Parathyroid adenoma (tissue), 2 donors: ENCODE measurements around the gene VPS13D.

Experiments used
- H2AFZ ChIP-seq: fragments of 300-600 bp; sonication (generic); one replicate; pipeline ENCODE4 v1.7.0; 2017; ENCODE audit warnings: antibody characterized with exemption, mild to moderate bottlenecking
- H3K27ac ChIP-seq: fragments of 300-600 bp; sonication (generic); one replicate; pipeline ENCODE4 v1.7.0; 2017
- H3K27me3 ChIP-seq: fragments of 300-600 bp; sonication (generic); one replicate; pipeline ENCODE4 v1.7.0; 2017; ENCODE audit warnings: low read length; ENCODE audit not compliant: control insufficient read depth, insufficient read depth
- H3K36me3 ChIP-seq: fragments of 300-600 bp; sonication (generic); one replicate; pipeline ENCODE4 v1.7.0; 2017; ENCODE audit warnings: low read length; ENCODE audit not compliant: control insufficient read depth, insufficient read depth
- H3K4me1 ChIP-seq: fragments of 300-600 bp; sonication (generic); one replicate; pipeline ENCODE4 v1.7.0; 2017; ENCODE audit warnings: control low read depth
- H3K4me2 ChIP-seq: fragments of 300-600 bp; sonication (generic); one replicate; pipeline ENCODE4 v1.7.0; 2017; ENCODE audit warnings: low read length
- H3K4me3 ChIP-seq: fragments of 300-600 bp; sonication (generic); one replicate; pipeline ENCODE4 v1.7.0; 2017; ENCODE audit warnings: low read depth, low read length
- H3K79me2 ChIP-seq: fragments of 300-600 bp; sonication (generic); one replicate; pipeline ENCODE4 v1.7.0; 2017; ENCODE audit warnings: control low read depth
- H3K9ac ChIP-seq: fragments of 300-600 bp; sonication (generic); one replicate; pipeline ENCODE4 v1.7.0; 2017; ENCODE audit warnings: mild to moderate bottlenecking
- H3K9me3 ChIP-seq: fragments of 300-600 bp; sonication (generic); one replicate; pipeline ENCODE4 v1.7.0; 2017; ENCODE audit warnings: low read length; ENCODE audit not compliant: control insufficient read depth
- TF ChIP-seq, protein P1 (sequence below): fragments of 300-600 bp; sonication (generic); IDR thresholded peaks from one replicate; pipeline ENCODE4 v1.7.0; 2017; ENCODE audit warnings: antibody characterized with exemption, mild to moderate bottlenecking
- donor health status: primary hyperparathyroidism.

VPS13D gene

DNA sequence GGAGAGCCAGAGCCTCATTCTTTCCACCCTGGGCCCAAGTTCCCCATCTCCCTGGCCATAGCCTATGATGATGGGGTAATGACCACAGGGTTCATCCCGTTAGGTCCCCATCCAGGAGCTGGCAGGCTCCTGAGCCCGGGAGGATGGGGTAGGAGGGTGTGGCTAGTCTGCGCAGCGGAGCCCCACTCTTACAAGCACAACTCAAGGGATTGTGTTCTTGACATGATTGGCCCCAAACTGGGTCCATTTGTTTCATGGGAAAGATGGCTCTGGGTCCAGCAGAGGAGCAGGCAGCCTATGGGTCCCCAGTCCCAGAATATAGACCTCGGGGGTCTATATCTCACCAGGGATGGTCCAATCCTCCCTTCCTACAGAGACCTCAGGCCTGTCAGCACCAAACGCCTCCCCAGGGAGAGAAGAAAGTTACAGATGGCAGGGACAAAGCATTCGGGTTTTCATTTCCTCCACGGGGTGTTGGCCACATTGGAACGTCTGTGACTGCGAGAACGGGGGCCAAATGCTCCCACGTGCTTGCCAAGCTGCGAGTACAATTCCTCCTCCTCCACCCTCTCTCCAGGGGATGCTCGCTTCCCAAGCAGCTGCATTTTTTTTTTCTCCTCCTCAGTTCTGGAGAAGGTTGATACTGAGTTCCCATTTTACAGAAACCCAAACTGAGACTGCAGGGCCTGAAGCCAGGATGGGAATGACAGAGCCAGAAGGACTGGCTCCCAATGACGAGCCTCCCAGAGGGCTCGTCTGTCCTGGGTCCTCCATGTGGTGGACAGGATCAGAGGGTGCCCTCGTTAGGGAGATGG, 317.1 kb downstream of the VPS13D start:
- Histone ChIP-seq H3K4me3 (no peak overlapping the region), H3K27me3 (no peaks in the 10 kb centered on the region), H3K9me3 (no peaks in the 10 kb centered on the region), H3K79me2 (no peaks in the 10 kb centered on the region), H3K27ac (no peak overlapping the region), H3K9ac (no peak overlapping the region), H2AFZ (no peak overlapping the region), H3K36me3 (no peaks in the 10 kb centered on the region), H3K4me2 (no peak overlapping the region), H3K4me1 (peaks cover 4% of the 10 kb centered on the region)
- TF ChIP-seq, protein P1, sequence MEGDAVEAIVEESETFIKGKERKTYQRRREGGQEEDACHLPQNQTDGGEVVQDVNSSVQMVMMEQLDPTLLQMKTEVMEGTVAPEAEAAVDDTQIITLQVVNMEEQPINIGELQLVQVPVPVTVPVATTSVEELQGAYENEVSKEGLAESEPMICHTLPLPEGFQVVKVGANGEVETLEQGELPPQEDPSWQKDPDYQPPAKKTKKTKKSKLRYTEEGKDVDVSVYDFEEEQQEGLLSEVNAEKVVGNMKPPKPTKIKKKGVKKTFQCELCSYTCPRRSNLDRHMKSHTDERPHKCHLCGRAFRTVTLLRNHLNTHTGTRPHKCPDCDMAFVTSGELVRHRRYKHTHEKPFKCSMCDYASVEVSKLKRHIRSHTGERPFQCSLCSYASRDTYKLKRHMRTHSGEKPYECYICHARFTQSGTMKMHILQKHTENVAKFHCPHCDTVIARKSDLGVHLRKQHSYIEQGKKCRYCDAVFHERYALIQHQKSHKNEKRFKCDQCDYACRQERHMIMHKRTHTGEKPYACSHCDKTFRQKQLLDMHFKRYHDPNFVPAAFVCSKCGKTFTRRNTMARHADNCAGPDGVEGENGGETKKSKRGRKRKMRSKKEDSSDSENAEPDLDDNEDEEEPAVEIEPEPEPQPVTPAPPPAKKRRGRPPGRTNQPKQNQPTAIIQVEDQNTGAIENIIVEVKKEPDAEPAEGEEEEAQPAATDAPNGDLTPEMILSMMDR, result no peak

DNA sequence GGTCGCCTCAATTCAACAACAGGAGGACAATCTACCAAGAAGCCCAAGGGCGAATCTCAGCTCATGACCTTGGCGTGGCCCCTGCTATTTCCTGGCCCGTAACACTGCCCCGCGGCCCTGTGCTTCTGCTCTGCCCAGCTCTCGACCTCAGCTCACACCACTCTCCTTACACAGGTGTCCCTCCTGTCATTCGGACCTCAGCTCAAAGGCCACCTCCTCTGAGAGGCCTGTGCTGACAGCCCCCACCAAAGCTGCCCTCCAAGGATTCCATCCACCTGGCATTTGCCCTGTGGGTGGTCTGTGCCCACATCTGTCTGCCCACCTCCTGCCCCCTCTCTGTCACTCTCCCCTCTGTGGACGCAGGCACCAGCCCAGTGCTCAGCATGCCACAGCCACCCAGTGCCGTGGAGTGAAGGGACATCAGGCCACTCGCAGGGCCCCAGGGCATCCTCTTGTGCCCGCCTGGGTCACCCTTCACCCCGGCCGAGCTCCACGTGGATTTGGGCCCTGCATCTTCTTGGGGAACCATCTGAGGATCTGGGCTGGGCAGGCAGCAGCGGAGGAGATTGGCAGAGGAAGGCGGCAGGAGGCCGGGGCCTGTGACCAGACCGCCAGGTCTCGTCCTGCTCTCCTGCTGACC, 317.9 kb downstream of the VPS13D start:
- H3K27ac ChIP-seq, result no peak overlapping the region
- H3K36me3 ChIP-seq, result no peaks in the 10 kb centered on the region
- no peaks in the 10 kb centered on the region for H3K9me3 ChIP-seq
- no peaks in the 10 kb centered on the region for H3K79me2 ChIP-seq
- no peak overlapping the region for H3K9ac ChIP-seq
- H3K27me3 ChIP-seq, result no peaks in the 10 kb centered on the region
- H3K4me1 ChIP-seq, result peaks cover 4% of the 10 kb centered on the region
- H2AFZ ChIP-seq, result no peak overlapping the region
- H3K4me2 ChIP-seq, result no peak overlapping the region
- H3K4me3 ChIP-seq, result no peak overlapping the region
- TF ChIP-seq, protein P1, result no peak

DNA sequence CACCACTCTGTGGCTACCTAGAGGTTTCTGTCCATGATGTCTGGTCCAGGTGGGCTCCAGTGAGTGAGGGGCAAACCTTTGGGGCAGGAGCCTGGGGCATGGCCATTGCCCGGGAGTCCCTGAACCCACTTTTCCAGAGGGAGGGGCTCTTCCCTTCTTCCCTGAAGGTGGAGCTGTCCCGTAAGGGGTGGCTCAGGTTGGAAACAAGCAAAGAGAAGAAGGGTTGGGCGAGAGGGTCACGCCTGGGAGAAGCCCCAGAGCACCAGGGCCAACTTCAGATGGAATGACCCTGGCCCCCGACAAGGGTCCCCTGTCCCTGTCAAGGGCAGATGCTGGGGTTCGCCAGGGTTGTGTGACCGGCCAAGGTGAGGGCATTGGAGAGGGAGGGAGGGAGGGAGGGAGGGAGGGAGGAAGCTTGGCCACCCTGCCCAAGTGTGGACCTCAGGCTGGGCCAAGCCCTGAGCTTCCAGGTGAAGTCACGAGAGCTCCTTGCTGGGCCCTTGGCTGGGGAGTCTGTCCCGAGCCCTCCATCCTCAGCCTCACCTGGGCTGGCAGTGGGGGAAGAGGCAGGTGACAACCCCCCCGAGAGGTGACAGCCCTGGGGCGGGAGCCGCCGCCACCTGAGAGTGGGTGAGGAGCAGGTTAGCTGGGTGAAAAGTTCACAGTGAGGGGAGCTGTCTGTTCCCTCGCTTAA, 318.6 kb downstream of the VPS13D start:
- Histone ChIP-seq H3K4me1 (peaks cover 4% of the 10 kb centered on the region), H2AFZ (no peak overlapping the region), H3K4me2 (no peak overlapping the region), H3K27me3 (no peaks in the 10 kb centered on the region), H3K27ac (no peak overlapping the region), H3K4me3 (no peak overlapping the region), H3K9me3 (no peaks in the 10 kb centered on the region), H3K9ac (no peak overlapping the region), H3K36me3 (no peaks in the 10 kb centered on the region), H3K79me2 (no peaks in the 10 kb centered on the region)
- TF ChIP-seq, protein P1, result no peak

DNA sequence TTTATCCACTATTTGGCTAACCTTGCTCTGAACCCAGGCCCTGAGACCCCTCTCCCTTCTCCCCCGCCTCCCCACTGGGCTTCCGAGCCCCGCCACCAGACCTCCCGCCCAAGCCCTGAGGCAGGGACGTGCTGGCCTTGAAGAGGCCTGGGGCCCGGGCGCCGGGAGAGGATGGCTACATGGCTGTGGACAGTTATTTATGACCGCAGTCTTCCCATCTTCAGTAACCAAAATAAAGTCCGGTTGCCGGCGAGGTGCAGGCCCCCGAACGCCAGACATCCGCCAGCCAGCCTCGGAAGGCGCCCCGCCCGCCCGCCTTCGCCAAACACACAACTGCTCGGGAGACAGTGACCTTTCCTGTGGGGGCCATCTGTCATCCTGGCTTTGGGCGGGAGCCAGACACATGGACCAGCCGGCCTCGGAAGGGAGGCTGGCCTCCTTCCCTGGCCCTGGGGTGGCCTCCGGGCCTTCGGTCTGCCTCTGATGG, 319.2 kb downstream of the VPS13D start:
- TF ChIP-seq, protein P1, result no peak
- Histone ChIP-seq H3K4me1 (peaks cover 4% of the 10 kb centered on the region), H2AFZ (no peak overlapping the region), H3K9me3 (no peaks in the 10 kb centered on the region), H3K79me2 (no peaks in the 10 kb centered on the region), H3K36me3 (no peaks in the 10 kb centered on the region), H3K4me3 (no peak overlapping the region), H3K9ac (no peak overlapping the region), H3K4me2 (no peak overlapping the region), H3K27me3 (no peaks in the 10 kb centered on the region), H3K27ac (no peak overlapping the region)
